Activated T-cell treated with anti-CD3 and anti-CD28 coated beads, Interleukin-2, amount 50 U/mL, for 24 hours (primary cell): ENCODE results near the gene ANKRD39.
"Not testable (repeated sequence)": the region's sequence is repeated elsewhere in the genome, so short reads cannot be mapped to it uniquely, and the experiment has no call there.

Experiments
- DNase-seq: peaks from one replicate; pipeline ENCODE4 v3.0.0-alpha.2; 2020
- H3K27ac Mint-ChIP-seq: 2 replicates; pipeline ENCODE4 v1.8.0; 2020; ENCODE audit warnings: mild to moderate bottlenecking, mixed read lengths
- H3K27me3 Mint-ChIP-seq: 2 replicates; pipeline ENCODE4 v1.8.0; 2020; ENCODE audit warnings: mixed read lengths
- H3K36me3 Mint-ChIP-seq: 2 replicates; pipeline ENCODE4 v1.8.0; 2020; ENCODE audit warnings: low read depth, mixed read lengths
- H3K4me1 Mint-ChIP-seq: 2 replicates; pipeline ENCODE4 v1.8.0; 2020; ENCODE audit warnings: low read depth, mixed read lengths
- H3K4me3 Mint-ChIP-seq: 2 replicates; pipeline ENCODE4 v1.8.0; 2020; ENCODE audit warnings: mild to moderate bottlenecking, moderate library complexity, mixed read lengths
- H3K9me3 Mint-ChIP-seq: 2 replicates; pipeline ENCODE4 v1.8.0; 2020; ENCODE audit warnings: mixed read lengths

ANKRD39 gene

GRCh38 chr2:96809951-96810782 is 47.6 kb downstream of the ANKRD39 start:
- H3K36me3 Mint-ChIP-seq = peaks cover 10% of the 10 kb centered on the region
- H3K4me1 Mint-ChIP-seq = peaks cover 36% of the 10 kb centered on the region
- no peaks in the 10 kb centered on the region for H3K27me3 Mint-ChIP-seq
- H3K27ac Mint-ChIP-seq = peak overlapping the region; percentile 66
- H3K4me3 Mint-ChIP-seq = no peak overlapping the region
- DNase-seq = no peak
- no peaks in the 10 kb centered on the region for H3K9me3 Mint-ChIP-seq

- no peaks in the 10 kb centered on the region for H3K9me3 Mint-ChIP-seq
- no peaks in the 10 kb centered on the region for H3K27me3 Mint-ChIP-seq
- peaks cover 10% of the 10 kb centered on the region for H3K36me3 Mint-ChIP-seq
- H3K27ac Mint-ChIP-seq = no peak overlapping the region
- no peak for DNase-seq
- H3K4me1 Mint-ChIP-seq = peaks cover 34% of the 10 kb centered on the region
- no peak overlapping the region for H3K4me3 Mint-ChIP-seq
Observed at GRCh38 chr2:96809216-96809882, 48.5 kb downstream of the ANKRD39 start.

- no peak overlapping the region for H3K4me3 Mint-ChIP-seq
- peak overlapping the region; percentile 44 for H3K27ac Mint-ChIP-seq
- H3K36me3 Mint-ChIP-seq = peaks cover 10% of the 10 kb centered on the region
- H3K4me1 Mint-ChIP-seq = peaks cover 30% of the 10 kb centered on the region
- DNase-seq = no peak
- H3K27me3 Mint-ChIP-seq = no peaks in the 10 kb centered on the region
- H3K9me3 Mint-ChIP-seq = no peaks in the 10 kb centered on the region
Observed at GRCh38 chr2:96808176-96808837, 49.5 kb downstream of the ANKRD39 start.

GRCh38 chr2:96807127-96807471 is 50.7 kb downstream of the ANKRD39 start:
- peak overlapping the region; percentile 33 for H3K4me3 Mint-ChIP-seq
- H3K36me3 Mint-ChIP-seq = peaks cover 10% of the 10 kb centered on the region
- H3K4me1 Mint-ChIP-seq = peaks cover 21% of the 10 kb centered on the region
- no peaks in the 10 kb centered on the region for H3K27me3 Mint-ChIP-seq
- no peak for DNase-seq
- no peaks in the 10 kb centered on the region for H3K9me3 Mint-ChIP-seq
- peak overlapping the region; percentile 85 for H3K27ac Mint-ChIP-seq

- peak; percentile 47 for DNase-seq
- no peaks in the 10 kb centered on the region for H3K9me3 Mint-ChIP-seq
- H3K27ac Mint-ChIP-seq = peak overlapping the region; percentile 85
- H3K36me3 Mint-ChIP-seq = peaks cover 10% of the 10 kb centered on the region
- H3K4me3 Mint-ChIP-seq = peak overlapping the region; percentile 33
- no peaks in the 10 kb centered on the region for H3K27me3 Mint-ChIP-seq
- peaks cover 21% of the 10 kb centered on the region for H3K4me1 Mint-ChIP-seq
Observed at GRCh38 chr2:96806468-96807126, 51.2 kb downstream of the ANKRD39 start.

GRCh38 chr2:96805946-96806345 is 51.9 kb downstream of the ANKRD39 start:
- not testable (repeated sequence) for H3K9me3 Mint-ChIP-seq, H3K27me3 Mint-ChIP-seq, DNase-seq, H3K4me3 Mint-ChIP-seq, H3K27ac Mint-ChIP-seq
- H3K4me1 Mint-ChIP-seq = peaks cover 21% of the 10 kb centered on the region
- H3K36me3 Mint-ChIP-seq = peaks cover 10% of the 10 kb centered on the region

GRCh38 chr2:96804986-96805385 is 52.8 kb downstream of the ANKRD39 start:
- DNase-seq = no peak
- peaks cover 7% of the 10 kb centered on the region for H3K36me3 Mint-ChIP-seq
- H3K9me3 Mint-ChIP-seq = no peaks in the 10 kb centered on the region
- no peaks in the 10 kb centered on the region for H3K27me3 Mint-ChIP-seq
- H3K4me1 Mint-ChIP-seq = peaks cover 20% of the 10 kb centered on the region
- no peak overlapping the region for H3K4me3 Mint-ChIP-seq
- no peak overlapping the region for H3K27ac Mint-ChIP-seq

GRCh38 chr2:96802721-96803120 is 55.1 kb downstream of the ANKRD39 start:
- H3K27ac Mint-ChIP-seq = no peak overlapping the region
- DNase-seq = no peak
- no peak overlapping the region for H3K4me3 Mint-ChIP-seq
- H3K4me1 Mint-ChIP-seq = peaks cover 14% of the 10 kb centered on the region
- H3K9me3 Mint-ChIP-seq = no peaks in the 10 kb centered on the region
- no peaks in the 10 kb centered on the region for H3K27me3 Mint-ChIP-seq
- peaks cover 15% of the 10 kb centered on the region for H3K36me3 Mint-ChIP-seq

- Mint-ChIP-seq H3K9me3 (no peaks in the 10 kb centered on the region), H3K4me3 (no peak overlapping the region), H3K36me3 (peaks cover 22% of the 10 kb centered on the region), H3K27ac (no peak overlapping the region), H3K27me3 (no peaks in the 10 kb centered on the region), H3K4me1 (peaks cover 12% of the 10 kb centered on the region)
- DNase-seq = peak; percentile 71
Observed at GRCh38 chr2:96801786-96802595, 55.8 kb downstream of the ANKRD39 start.

GRCh38 chr2:96801005-96801785 is 56.6 kb downstream of the ANKRD39 start:
- Mint-ChIP-seq H3K27me3 (no peaks in the 10 kb centered on the region), H3K36me3 (peaks cover 22% of the 10 kb centered on the region), H3K27ac (no peak overlapping the region), H3K4me1 (peaks cover 4% of the 10 kb centered on the region), H3K9me3 (no peaks in the 10 kb centered on the region), H3K4me3 (no peak overlapping the region)
- DNase-seq = peak; percentile 86

- H3K27ac Mint-ChIP-seq = no peak overlapping the region
- no peaks in the 10 kb centered on the region for H3K9me3 Mint-ChIP-seq
Observed at GRCh38 chr2:96800061-96801004, 57.5 kb downstream of the ANKRD39 start.

GRCh38 chr2:96799623-96799935 is 58.2 kb downstream of the ANKRD39 start:
- Mint-ChIP-seq H3K4me1 (no peaks in the 10 kb centered on the region), H3K36me3 (peaks cover 22% of the 10 kb centered on the region), H3K27ac (no peak overlapping the region), H3K27me3 (no peaks in the 10 kb centered on the region), H3K9me3 (no peaks in the 10 kb centered on the region), H3K4me3 (no peak overlapping the region)
- no peak for DNase-seq

More at GRCh38 chr2:96800061-96801004, 57.5 kb downstream of the ANKRD39 start:
- peaks cover 22% of the 10 kb centered on the region for H3K36me3 Mint-ChIP-seq
- H3K27me3 Mint-ChIP-seq = no peaks in the 10 kb centered on the region
- no peak for DNase-seq
- peaks cover 2% of the 10 kb centered on the region for H3K4me1 Mint-ChIP-seq
- no peak overlapping the region for H3K4me3 Mint-ChIP-seq
